ENCODE measurements around the gene DUSP6.

The DUSP6 gene

DNA sequence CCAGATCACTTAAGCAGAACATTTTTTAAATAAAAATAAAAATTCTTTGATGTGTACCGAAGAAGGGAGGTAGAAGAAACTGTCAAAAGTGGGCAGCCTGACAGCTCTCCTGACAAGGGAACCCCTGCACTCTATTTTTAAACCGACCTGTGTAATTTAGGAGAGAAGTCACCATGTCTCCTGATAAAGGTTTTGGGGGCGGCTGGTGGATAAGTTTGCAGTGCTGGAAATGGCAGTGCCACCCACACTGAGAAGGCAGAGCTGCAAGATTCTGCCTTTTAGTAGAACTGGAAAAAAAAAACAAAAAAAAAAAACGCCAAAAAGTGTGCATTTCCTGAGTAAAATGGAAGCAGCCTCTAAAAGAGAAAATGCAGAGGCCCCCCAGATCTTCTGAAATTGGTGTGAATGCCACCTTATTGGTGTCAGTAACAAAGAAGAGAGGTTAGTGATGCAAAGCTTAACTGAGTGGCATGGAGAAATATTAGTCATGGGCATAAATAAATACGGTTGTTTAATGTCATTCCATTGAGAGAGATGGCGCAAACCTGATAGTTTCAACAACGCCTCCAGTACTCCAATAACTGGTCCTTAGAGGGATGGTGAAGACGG, 24.7 kb downstream of the DUSP6 start:
- no peak for DNase-seq

DNA sequence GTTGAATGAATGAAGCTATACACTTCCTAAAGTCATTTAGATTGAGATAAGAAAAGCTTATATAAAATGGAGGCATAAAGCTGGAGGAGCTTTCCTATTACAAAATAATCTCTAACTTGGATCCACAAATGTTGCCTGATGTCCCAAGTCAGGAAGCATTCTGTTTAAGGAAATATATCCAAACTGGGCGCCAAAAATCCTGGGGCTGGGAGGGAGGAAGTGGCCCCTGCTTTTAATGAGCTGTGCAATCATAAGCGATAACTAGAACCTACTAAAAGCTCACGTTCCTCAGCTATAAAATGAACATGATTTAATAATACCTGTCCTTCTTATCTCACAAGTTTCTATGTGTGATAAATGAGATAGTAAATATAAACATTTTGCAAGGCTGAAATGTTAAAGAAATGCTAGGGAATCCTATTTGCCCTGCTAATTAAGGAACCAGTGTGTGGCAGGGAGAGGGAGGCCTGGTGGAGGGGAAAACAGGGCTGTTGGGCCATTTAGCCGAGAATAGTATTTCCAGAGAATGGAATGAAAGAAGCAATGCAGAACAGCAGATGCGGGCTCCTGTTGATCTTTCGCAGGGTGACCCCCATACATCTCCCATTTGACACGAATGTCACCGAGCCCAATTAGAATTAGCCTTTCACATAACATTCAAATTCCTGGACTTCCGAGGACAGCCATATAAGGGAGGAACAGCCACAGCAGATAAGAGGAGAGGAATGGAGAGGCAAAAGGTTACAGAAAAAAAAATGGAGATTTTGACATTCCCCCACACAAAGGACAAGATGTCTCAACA, 25.9 kb downstream of the DUSP6 start:
- DNase-seq, result no peak

DNA sequence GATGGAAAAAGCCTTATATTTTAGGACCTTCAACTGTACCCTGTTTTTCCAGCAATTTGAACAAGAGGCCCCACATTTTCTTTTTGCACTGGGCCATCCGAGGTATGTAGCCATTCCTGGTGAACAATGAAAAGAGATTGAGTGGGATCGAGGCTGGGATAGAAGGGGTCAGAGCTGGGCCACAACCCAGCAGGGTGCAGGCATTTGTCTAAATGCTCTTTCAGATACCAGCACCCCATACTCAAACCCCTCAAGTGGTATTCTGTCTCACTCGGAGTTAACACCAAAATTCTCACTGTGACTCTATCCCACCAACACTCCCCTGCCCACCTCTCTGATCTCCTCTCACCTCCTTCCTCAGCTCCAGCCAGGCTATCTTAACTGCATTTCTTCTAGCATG, 26.8 kb downstream of the DUSP6 start:
- no peak for DNase-seq

DNA sequence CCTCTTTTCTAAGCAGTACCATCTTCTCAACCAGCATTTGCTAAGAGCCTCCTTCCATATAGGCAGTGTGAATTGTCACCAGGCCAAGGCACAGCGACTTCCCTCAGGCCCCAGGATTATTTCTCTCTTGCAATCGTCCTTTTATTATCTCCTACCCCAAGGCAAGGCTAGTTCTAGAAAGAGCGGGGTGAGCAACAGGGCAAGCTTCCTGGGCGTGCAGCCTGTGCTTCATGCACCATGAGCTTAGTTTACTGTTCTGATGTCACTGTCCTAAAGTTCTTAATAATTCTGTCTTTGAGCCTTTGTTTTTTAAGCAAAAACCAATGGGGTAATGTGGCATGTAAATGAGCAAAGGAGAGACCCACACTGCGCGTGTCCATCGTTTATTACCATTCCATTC, 27.9 kb downstream of the DUSP6 start:
- DNase-seq, result no peak

DNA sequence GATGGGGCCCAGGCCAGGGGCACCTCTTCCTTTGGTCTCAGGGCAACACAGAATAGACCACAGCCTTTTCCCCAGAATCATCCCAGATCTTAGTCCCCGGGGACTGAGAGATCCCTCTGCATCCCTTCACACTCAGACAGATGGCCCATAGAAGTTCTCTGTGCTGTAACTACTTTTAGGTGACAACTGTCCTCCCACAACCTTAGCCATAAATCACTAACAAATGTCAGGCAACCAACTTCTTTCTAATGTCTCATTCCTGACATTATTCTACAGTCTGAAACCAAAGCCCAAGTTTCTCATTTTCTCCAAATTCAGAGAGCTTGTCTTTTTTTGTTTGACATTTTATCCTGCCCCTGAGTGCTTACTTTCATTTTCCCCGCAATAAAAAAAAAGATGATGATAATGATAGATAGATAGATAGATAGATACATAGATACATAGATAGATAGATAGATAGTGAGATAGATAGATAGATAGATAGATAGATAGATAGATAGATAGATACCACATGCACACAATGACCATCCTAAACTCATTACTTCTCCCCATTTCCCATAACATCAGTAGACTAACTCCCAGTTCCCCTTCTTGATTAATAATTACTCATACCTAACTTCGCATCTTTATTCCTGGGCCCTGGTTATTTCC, 28.6 kb downstream of the DUSP6 start:
- no peak for DNase-seq

DNA sequence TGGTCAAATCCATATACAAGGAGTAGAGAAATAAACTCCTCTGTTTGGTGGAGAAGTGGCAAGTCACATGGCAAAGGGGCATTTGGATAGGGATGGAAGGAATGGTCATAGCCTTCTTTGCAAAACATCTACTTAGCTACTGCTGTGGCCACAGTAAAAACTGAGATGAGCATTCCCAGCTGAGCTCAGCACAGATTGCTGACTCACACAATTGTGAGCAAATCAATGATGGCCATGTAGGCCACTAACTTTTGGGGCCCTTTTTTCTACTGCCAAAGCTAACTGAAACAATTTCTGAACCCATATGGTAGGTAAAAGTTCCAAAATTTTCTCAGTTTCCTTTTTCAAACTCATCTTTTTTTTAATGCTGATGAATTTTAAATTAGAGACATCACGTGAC, 31.6 kb downstream of the DUSP6 start:
- DNase-seq, result no peak

DNA sequence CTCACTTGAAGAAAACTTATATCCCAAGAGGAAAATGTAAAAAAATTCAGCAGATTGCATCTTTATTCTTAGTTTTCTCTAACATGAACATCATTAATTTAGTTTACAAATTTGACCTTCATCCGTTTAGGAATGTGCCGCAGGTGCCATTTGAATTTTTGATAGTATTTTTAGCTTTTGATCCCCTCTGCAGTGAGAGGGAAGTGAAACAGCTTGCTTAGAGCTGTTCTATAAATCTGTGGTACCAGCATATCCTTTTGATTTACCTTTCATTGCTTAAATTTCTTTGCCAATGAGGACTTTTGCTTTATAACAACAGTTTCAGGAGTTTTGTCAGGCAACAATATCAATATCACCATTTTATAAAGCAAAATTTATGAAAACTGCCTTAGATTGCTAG, 32.7 kb downstream of the DUSP6 start:
- peak; percentile 14 for DNase-seq

DNA sequence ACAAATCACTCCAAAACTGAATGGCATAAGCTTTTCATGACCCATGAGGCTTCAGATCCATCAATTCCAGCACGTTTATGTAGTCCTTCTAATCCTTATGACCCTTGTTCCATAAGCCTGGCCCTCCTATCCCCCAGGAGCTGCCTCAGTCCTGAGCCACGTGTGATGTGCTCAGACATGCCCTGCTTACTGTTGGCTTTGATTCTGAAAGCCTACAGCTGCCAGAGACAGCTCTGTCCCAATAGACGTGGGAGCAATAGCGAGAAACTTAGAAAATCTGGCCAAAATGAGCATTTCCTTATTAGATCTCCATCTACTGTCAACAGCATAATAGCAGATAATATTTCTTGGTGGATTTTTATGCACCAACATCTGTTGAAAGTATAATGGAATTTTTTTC, 33.2 kb downstream of the DUSP6 start:
- no peak for DNase-seq

DNA sequence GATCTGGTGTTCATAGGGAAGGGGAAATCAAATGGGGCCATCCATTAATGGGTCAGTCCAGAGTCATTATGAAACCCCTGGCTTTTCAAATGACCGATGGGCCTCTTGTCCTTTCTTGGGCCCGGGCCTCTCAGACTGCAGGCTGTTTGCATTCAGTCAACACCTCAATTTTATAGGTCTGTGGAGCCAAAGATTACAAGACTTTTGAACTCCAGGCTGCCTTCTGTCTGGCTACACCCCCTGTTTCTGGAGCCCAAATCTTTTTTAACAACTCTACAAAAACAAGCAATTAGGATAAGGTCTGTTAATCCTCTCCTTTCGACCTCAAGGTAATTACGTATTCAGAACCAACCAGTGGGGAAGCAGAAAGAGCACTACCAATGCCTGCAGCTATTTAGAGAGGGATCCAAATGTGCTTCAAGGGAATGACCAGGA, 35.6 kb downstream of the DUSP6 start:
- no peak for DNase-seq

DNA sequence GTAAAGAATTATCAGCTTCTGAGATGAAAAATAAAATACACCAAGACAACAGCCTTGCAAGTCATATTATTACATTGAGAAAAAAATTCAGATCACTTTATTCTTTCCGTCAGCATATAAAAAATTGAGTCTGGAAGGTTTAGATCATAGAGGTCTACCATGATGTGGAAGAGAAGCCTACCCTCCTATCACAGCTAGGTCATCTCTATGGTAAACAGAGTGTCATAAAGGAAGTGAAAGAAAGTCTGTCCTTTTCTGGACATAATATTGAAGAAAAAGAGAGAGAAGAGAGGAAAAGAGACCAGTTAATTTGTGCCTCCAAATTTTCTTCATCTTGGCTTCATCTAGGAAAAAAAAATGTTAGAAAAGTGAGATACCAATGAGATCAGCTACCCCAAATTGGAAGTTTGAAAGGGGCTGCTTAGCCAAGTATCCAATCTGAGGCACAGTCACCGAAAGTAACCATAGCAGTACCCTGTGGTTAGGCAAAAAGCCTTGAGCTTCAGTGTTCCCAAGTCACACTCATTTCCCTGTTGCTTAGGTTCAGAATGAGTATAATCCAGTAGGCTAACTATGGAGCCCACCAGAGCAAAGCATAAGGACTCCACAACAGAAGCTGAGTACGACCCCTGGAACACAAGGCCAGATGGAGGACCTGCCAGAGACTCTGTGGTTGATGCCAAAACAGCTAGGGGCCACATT, 38.1 kb downstream of the DUSP6 start:
- DNase-seq, result peak; percentile 70

DNA sequence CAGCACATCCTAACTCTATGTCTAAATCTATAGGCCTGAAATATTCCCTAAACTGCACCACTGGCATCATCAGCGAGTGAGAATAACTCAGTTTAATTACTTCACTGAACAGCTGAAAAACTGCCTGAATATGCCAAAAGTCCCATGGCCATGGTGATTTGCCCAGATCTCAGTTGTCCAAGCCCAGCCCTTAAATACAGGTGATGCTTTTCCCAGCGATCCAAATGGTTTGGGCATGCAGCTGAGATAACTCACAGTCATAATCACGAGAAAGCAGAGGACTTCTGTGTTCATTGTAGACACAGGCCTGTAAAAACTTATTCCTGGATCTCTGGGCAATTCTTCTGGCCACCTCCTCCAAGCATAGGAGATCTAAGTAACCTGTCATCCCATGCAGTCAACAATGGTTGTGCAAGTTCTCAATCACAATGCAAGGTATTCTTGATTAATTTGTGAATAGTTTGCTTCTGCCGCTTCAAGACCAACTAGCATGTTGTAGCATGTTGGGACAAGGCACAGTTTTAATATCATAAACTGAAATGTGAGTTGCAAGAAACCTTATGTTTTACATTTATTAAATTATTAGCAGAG, 40.5 kb downstream of the DUSP6 start:
- DNase-seq, result no peak

DNA sequence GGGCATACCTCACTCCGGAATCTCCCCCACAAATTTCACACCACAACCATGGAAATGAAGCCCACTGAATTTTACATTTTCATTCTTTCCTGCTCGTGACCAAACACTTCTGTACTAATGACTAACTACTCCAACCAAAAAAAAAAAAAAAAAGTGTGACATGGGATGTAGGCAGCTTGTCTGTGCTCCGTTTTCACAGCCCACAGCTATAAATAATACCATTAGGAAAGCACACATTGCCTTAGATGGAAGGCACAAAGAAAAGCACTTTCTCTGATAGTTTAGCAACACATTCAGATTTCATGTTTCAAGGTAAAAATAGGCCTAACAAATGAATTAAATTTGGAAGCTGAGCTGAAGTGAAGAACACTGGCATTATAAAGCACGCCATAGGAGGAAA, 42.5 kb downstream of the DUSP6 start:
- peak; percentile 68 for DNase-seq

DNA sequence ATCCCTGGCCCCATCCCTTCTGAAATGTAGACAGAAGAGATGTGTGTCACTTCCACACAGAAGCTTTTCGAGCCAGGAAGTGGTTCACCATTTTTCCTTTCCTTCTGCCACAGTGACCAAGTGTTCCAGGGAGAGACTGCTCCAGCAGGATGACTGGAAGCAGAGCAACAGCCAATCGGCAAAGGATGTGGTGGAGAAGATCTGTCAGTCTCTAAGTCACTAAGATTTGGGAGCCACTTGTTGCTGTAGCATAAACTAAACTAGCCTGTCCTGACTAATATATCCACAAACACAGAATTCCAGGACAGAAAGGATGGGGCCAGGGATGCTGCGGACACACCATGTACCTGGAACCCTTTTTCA, 42.9 kb downstream of the DUSP6 start:
- no peak for DNase-seq

DNA sequence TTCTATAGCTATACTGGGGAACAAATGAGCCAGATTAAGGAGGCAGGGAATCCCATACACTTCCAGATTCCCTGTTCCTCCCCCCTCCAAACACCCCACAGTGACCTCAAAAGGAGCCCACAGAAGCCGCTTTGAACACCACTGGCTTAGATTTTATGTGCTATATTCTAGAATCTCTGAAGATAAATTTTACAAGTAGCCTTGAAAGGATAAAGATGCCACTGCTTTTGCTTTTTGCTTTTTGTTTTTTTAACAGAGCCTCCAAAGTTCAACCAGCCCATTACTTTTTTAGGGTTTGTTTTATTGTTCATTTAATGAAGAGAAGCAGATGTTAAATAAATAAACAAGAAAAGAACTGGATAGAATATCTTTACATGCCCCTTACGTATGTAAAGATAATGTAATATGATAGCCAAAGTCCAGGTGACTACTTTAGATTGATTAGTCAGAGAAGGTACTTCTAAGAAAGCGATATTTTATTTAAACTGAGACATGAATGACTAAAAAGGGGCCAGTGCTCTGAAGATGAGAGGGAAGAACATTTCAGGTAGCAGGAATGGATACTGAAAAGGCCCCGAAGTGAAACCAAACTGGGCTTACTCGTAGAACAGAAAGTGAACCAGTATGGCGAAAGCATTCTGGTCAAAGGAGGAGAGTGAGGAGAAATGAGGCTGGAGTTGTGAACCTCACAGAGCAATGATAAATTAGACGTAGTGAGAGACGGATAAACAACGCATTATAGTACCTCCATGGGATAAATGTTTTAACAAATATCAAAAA, 44.6 kb downstream of the DUSP6 start:
- DNase-seq, result peak; percentile 42

DNA sequence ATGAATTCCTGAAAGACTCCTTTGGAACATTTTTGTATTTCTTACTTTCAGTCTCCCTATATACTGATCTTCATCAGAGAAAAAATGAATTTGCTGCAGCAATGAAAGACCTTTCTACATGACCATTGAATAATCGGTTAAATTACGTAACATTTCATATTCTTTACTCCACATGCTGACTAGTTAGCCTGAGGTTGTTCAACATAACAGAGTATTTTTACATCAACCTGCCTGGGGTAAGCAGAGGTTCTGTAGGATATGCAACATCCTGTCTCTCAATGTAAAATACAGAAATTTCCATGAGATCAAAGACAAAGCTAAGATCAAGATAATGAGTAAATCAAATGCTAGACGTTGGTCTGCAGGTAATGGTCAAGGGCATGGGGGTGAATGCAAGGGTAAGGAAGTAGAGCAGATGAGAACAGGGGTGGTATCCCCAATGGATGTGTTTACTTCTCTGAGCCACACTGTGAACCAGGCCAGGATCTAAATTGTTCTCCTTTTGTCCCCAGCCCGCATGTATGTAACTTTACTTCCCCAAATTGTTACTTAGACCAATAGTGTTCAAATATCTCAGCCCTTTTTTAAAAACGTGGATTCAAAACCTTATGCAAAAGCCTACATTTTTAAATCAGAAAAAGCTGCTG, 45.4 kb downstream of the DUSP6 start:
- peak; percentile 73 for DNase-seq

DNA sequence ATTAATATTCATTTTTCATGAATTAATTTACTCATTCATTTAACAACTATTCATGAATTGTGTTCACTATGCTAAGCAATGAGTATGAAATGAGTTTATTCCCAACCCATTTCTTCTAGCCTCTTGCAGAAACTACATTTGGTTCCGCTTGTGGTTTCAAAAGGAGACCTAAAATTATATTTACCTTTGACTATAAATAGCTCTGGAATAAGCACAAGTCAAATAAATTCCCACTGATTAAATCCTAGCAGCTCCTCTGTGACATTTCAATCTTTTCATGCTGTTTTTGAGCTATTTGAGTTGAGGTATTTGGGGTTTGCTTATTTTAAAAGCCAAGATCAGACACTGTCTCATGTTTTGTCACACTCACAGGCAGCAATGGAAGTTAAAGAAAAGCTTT, 46.9 kb downstream of the DUSP6 start:
- no peak for DNase-seq

DNA sequence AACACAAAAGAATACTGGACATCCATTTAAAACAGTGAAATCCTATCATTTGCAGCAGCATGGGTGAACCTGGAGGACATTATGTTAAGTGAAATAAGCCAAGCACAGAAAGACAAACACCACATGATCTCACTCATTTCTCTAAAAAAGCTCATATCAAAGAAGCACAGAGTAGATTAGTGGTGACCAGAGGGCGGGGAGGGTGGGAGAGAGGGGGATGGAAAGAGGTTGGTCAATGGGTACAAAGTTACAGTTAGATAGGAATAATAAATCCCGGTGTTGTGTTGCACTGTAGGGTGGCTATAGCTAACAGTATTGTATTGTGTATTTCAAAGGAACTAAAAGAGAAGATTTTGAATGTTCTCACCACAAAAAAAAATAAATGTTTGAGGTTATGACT, 52.4 kb downstream of the DUSP6 start:
- DNase-seq, result no peak

DNA sequence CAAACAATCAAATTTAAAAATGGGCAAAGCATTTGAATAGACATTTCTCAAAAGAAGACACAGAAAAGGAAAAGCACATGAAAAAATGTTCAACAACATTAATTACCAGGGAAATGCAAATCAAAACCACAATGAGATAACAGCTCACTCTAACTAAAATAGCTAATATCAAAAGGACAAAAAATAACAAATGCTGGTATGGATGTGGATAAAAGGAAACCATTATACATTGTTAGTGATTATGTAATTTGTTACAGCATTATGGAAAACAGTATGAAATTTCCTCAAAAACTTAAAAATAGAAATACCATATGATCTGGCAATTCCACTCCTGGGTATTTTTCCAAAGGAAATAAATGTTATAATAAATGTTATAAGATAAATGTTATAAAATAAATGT, 52.9 kb downstream of the DUSP6 start:
- DNase-seq, result no peak
